ENCODE measurements around the gene GAL3ST1.

Gene GAL3ST1

DNA sequence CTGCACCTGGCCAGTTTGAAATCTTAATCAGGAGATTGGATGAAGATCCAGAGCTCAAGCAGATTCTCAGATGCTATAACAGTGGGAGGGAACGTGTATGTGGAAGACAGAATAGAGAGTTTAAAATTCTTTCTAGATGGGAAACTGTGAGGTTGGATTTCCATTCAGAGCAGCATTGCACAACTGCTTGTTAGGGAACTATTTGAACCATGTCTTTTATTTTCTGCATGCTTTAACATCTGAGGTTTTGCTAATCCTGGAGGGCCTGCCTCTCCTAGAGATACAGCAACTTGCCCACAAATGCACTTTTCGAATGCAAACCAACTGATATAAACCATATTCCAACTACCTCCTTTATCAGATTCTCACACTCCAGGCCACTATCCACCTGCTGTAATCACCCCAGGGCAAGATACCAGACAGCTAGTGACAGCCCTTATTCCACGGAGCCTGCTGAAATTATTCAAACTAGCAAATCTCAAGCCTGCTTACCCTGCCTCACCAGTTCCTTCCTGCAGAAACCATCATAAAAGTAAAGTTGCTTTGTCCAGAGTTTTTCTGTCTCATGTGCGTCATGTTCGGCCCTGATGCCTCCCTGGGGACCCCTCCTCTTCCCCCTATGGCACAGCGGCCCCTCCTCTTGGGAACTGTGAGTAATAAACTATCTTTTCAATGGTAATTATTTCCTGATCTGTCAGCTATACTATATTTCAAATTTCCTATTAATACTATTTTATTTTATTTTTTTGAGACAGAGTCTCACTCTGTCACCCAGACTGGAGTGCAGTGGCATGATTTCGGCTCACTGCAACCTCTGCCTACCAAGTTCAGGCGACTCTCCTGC lies 50.6 kb downstream of the GAL3ST1 start:
- DNase-seq: no peak

DNA sequence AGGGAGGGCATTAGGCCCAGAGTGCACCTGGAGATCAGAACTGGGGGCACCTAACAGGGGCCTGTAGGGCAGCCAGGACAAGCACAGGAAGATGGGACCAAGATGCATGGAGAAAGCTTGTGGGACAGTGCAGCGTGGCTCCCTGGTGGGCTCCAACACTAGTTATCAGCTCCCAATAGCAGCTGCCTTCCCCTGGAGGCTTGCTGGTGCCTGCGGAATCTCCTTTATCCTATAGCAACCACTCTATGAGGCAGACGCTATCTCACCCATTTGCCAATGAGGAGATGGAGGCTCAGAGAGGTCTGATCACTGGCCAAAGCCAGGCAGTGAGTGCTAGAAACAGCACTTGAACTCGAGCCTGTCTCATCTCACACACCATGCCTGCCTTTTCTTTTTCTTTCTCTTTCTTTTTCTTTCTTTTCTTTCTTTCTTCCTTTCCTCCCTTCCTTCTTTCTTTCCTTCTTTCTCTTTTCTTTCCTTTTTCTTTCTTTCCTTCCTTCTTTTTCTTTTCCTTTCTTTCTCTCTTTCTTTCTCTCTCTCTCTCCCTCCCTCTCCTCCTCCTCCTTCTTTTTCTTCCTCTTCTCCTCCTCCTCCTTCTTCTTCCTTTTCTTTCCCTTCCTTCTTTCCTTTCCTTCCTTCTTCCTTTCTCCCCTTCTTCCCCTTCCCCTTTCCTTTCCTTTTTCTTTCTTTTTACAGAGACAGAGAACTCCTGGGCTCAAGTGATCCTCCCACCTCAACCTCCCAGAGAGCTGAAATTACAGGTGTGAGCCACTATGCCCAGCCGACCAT lies 52.9 kb downstream of the GAL3ST1 start:
- no peak for DNase-seq

DNA sequence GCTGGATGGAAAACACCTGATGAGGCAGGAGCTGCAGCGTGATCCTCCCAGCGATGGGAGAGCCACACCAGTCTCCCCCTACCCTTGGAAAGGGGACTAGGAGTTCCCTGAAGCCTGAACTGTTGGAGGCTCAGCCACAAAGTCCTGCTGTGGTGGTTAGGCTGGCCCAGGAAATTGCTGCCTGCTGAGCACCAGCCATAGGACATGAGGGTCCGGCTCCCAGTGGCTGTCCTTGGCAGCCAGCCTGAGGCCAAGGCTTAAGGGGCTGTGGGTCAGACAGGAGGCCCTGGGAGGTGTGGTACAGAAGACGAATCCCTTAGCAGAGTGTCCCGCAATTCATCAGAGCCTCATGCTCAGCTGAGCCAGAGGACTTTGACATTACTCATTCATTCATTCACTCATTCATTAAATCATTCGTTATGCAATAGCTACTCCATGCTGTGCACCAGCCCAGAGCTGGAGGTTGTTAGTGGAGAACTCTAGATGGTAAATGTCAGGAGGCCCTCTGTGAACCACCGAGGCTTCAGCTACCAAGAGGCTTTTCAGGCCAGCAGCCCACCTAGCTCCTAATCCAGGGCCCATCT lies 54.5 kb downstream of the GAL3ST1 start:
- DNase-seq: no peak

- DNase-seq: no peak
These were observed 57.7 kb downstream of the GAL3ST1 start for GRCh38 chr22:30516731-30517130.

GRCh38 chr22:30516273-30516672 lies 58.2 kb downstream of the GAL3ST1 start:
- DNase-seq: no peak

- no peak for DNase-seq
These were observed 60.2 kb downstream of the GAL3ST1 start for GRCh38 chr22:30514252-30514651.

GRCh38 chr22:30513462-30513861 lies 61.0 kb downstream of the GAL3ST1 start:
- no peak for DNase-seq

DNA sequence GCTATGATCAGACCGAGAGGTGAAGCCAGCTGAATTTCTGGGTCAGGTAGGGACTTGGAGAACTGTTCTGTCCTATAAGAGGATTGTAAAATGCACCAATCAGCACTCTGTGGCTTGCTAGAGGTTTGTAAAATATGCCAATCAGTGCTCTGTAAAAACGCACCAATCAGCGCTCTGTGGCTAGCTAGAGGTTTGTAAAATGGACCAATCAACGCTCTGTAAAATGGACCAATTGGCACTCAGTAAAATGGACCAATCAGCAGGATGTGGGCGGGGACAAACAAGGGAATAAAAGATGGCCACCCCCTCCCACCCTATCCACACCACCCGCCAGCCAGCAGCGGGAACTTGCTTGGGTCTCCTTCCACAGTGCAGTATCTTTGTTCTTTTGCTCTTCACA lies 62.6 kb downstream of the GAL3ST1 start:
- DNase-seq: no peak

DNA sequence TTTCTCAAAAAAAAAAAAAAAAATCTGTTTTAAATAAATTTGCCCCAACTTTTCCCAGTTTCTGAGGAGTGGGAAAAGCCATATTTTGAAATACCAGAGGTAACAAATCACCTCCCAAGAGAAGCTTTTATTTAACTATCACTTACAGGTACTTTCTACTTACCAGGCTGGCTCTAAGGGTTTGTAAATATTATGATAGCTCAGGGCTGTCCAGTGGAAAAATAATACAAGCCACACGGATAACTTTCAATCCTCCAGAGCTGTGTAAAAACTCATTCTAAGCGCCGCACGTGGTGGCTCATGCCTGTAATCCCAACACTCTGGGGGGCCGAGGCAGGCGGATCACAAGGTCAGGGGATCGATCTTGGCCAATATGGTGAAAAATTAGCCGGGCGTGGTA lies 63.4 kb downstream of the GAL3ST1 start:
- DNase-seq: no peak

- no peak for DNase-seq
These were observed 66.2 kb downstream of the GAL3ST1 start for GRCh38 chr22:30508216-30508615.

GRCh38 chr22:30507670-30508069 lies 66.8 kb downstream of the GAL3ST1 start:
- DNase-seq: no peak

DNA sequence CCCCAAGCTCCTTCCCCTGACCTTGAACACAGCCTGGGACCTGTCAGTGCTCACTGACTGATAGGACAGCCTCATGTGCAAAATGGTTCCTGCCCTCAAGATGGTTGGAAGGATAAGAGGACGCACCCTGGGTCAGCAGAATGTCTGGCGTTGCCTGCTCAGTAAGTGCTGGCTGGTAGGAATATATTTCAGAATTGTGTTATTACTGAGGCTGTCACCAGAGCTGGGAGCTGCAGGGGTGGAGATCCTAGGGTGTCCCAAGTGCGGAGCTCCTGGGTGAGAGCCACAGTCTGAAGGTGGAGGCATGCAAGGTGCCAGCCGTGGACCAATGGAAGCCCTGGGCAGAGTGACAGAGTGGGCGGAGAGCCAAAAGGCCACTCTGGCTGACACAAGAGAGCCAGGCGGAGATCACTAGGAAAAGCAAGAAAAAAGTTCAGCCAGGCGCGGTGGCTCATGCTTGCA lies 67.9 kb downstream of the GAL3ST1 start:
- DNase-seq: no peak
